ENCODE results near the gene DENND1B.

DNA sequence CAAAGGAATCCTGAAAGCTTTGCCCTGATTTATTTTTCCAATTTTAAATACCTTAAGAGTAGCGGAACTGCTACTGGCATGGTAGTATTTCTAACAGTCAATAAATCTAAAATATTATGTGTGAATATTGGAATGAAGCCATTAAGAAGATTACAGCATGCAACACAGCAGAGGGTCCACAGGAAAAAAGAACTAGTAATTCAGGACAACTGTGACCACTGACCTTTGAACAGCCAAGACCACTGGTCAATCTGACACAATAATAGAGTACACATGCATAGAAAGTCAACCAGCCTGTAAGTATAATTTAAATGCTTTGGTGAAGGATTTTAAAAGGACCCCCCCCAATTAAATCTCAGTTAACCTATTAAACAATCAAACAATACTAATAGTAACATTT, 171.0 kb downstream of the DENND1B start:
- TF ChIP-seq, protein P1, sequence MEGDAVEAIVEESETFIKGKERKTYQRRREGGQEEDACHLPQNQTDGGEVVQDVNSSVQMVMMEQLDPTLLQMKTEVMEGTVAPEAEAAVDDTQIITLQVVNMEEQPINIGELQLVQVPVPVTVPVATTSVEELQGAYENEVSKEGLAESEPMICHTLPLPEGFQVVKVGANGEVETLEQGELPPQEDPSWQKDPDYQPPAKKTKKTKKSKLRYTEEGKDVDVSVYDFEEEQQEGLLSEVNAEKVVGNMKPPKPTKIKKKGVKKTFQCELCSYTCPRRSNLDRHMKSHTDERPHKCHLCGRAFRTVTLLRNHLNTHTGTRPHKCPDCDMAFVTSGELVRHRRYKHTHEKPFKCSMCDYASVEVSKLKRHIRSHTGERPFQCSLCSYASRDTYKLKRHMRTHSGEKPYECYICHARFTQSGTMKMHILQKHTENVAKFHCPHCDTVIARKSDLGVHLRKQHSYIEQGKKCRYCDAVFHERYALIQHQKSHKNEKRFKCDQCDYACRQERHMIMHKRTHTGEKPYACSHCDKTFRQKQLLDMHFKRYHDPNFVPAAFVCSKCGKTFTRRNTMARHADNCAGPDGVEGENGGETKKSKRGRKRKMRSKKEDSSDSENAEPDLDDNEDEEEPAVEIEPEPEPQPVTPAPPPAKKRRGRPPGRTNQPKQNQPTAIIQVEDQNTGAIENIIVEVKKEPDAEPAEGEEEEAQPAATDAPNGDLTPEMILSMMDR (IDR thresholded peaks at IDR 0.05 in 2 of 3, conservative IDR thresholded peaks at IDR 0.05 in 1 of 3; ENCODE audit: borderline replicate concordance in 1 of 3, insufficient read depth in 1 of 3, low read depth in 2 of 3, low read length in 2 of 3) = no peak
- TF ChIP-seq RAD21 (IDR thresholded peaks at IDR 0.05; ENCODE audit: low read depth) (no peak), SP1 (IDR thresholded peaks at IDR 0.05; ENCODE audit: low read depth) (no peak), POLR2AphosphoS5 (IDR thresholded peaks at IDR 0.05; ENCODE audit: low read depth, low read length) (no peak), POLR2A (IDR thresholded peaks at IDR 0.05; ENCODE audit: borderline replicate concordance, extremely low read depth, insufficient read depth, insufficient read length) (no peak), CEBPB (IDR thresholded peaks at IDR 0.05; ENCODE audit: low read depth) (no peak), TCF7L2 (IDR thresholded peaks at IDR 0.05; ENCODE audit: borderline replicate concordance, extremely low read depth, insufficient read depth, insufficient read length) (no peak), JUND (IDR thresholded peaks at IDR 0.05) (no peak)
- TF ChIP-seq, protein P2, sequence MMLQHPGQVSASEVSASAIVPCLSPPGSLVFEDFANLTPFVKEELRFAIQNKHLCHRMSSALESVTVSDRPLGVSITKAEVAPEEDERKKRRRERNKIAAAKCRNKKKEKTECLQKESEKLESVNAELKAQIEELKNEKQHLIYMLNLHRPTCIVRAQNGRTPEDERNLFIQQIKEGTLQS (IDR thresholded peaks at IDR 0.05) = no peak
- TF ChIP-seq, protein P3, sequence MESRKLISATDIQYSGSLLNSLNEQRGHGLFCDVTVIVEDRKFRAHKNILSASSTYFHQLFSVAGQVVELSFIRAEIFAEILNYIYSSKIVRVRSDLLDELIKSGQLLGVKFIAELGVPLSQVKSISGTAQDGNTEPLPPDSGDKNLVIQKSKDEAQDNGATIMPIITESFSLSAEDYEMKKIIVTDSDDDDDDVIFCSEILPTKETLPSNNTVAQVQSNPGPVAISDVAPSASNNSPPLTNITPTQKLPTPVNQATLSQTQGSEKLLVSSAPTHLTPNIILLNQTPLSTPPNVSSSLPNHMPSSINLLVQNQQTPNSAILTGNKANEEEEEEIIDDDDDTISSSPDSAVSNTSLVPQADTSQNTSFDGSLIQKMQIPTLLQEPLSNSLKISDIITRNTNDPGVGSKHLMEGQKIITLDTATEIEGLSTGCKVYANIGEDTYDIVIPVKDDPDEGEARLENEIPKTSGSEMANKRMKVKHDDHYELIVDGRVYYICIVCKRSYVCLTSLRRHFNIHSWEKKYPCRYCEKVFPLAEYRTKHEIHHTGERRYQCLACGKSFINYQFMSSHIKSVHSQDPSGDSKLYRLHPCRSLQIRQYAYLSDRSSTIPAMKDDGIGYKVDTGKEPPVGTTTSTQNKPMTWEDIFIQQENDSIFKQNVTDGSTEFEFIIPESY (IDR thresholded peaks at IDR 0.05; ENCODE audit: extremely low read depth, insufficient replicate concordance, low read length) = no peak

Data from HCT116 (cell line).